Activated CD4-positive, CD25-positive, alpha-beta regulatory T cell treated with anti-CD3 and anti-CD28 coated beads, Interleukin-2, amount 50 U/mL, for 24 hours (primary cell): ENCODE measurements around the gene CHID1.

ENCODE experiments used
- ATAC-seq, 2 donors: fragments of 150-1000 bp; cut with Tn5 transposase; one replicate each; pipeline ENCODE4 v1.10.0; 2021; ENCODE audit warnings: mild to moderate bottlenecking in 1 of 2, moderate library complexity in 1 of 2

Gene CHID1

GRCh38 chr11:910589-911030 is at the start of gene CHID1:
Gene CHID1 (minus strand): TSS chr11:910810. CDS start chr11:904816, 5,994 bp downstream.
- peak; percentile 96 to 97 for ATAC-seq

GRCh38 chr11:959608-960007 is 49.0 kb upstream of the CHID1 start:
- no peak for ATAC-seq

- ATAC-seq, result no peak
Observed at GRCh38 chr11:959027-959426, 48.4 kb upstream of the CHID1 start.

GRCh38 chr11:958101-958500 is 47.5 kb upstream of the CHID1 start:
- ATAC-seq, result no peak

- ATAC-seq, result no peak
Observed at GRCh38 chr11:957212-957920, 46.8 kb upstream of the CHID1 start.

- no peak for ATAC-seq
Observed at GRCh38 chr11:955154-956063, 44.8 kb upstream of the CHID1 start.

GRCh38 chr11:954392-955153 is 44.0 kb upstream of the CHID1 start:
- no peak for ATAC-seq

- no peak for ATAC-seq
Observed at GRCh38 chr11:953512-953911, 42.9 kb upstream of the CHID1 start.

GRCh38 chr11:952406-953385 is 42.1 kb upstream of the CHID1 start:
- ATAC-seq, result no peak

- no peak for ATAC-seq
Observed at GRCh38 chr11:951507-951906, 40.9 kb upstream of the CHID1 start.

- no peak for ATAC-seq
Observed at GRCh38 chr11:947744-948143, 37.1 kb upstream of the CHID1 start.

GRCh38 chr11:945986-946385 is 35.4 kb upstream of the CHID1 start:
- no peak for ATAC-seq

- ATAC-seq, result no peak
Observed at GRCh38 chr11:944711-945470, 34.3 kb upstream of the CHID1 start.

GRCh38 chr11:942823-943222 is 32.2 kb upstream of the CHID1 start:
- ATAC-seq, result no peak

GRCh38 chr11:940496-941135 is 30.0 kb upstream of the CHID1 start:
- ATAC-seq, result no peak

GRCh38 chr11:937841-938261 is 27.2 kb upstream of the CHID1 start:
- ATAC-seq, result no peak

- no peak for ATAC-seq
Observed at GRCh38 chr11:936199-936598, 25.6 kb upstream of the CHID1 start.

GRCh38 chr11:934527-934926 is 23.9 kb upstream of the CHID1 start:
- ATAC-seq, result no peak

- ATAC-seq, result no peak
Observed at GRCh38 chr11:933936-934335, 23.3 kb upstream of the CHID1 start.

- ATAC-seq, result no peak
Observed at GRCh38 chr11:933142-933851, 22.7 kb upstream of the CHID1 start.
